ENCODE data around the gene KIRREL1. TPM values are rescaled to one million over a fixed set of nuclear protein-coding genes. Genes with fewer than 3 reads are reported as not detected.
A peak's percentile ranks its signal among the peaks of the same experiment; 100 is the strongest.

Gene KIRREL1
- total RNA-seq, 1 experiment from 2014 or later: 30.5 TPM

- Histone ChIP-seq H3K9me3 (ENCODE audit: control insufficient read depth, low read depth, low read length) (no peaks in the 10 kb centered on the region), H3K79me2 (ENCODE audit: insufficient read depth, low read length) (no peaks in the 10 kb centered on the region), H4K8ac (replicated peaks; ENCODE audit: insufficient read length, low read depth, low read length) (no peak overlapping the region), H4K91ac (ENCODE audit: insufficient read length, low read depth, low read length) (no peak overlapping the region), H3K18ac (ENCODE audit: insufficient read length, low read depth, low read length) (no peak overlapping the region), H3K4me1 (ENCODE audit: insufficient read depth, low read length) (peaks cover 39% of the 10 kb centered on the region), H3K79me1 (ENCODE audit: insufficient read depth, low read depth, low read length, poor library complexity, severe bottlenecking) (no peaks in the 10 kb centered on the region), H2BK20ac (ENCODE audit: low read depth, low read length, poor library complexity, severe bottlenecking) (no peak overlapping the region), H3K27me3 (ENCODE audit: insufficient read depth, low read length) (no peaks in the 10 kb centered on the region), H3K4me2 (ENCODE audit: insufficient read depth, insufficient read length, low read length) (no peak overlapping the region), H2BK5ac (ENCODE audit: insufficient read length, low read length) (no peak overlapping the region), H3K23ac (ENCODE audit: insufficient read length, low read depth, low read length) (no peak overlapping the region), H3K23me2 (ENCODE audit: insufficient read length, low read depth, low read length, poor library complexity, severe bottlenecking) (peaks cover 4% of the 10 kb centered on the region), H2BK120ac (ENCODE audit: low read depth, low read length, poor library complexity, severe bottlenecking) (no peak overlapping the region), H3K14ac (ENCODE audit: insufficient read depth, low read length) (no peak overlapping the region), H3T11ph (ENCODE audit: low read length) (no peak overlapping the region), H4K5ac (ENCODE audit: insufficient read length, low read depth, low read length) (no peak overlapping the region), H3K9ac (ENCODE audit: extremely low read depth, insufficient read length, low read length) (no peak overlapping the region), H3K27ac (ENCODE audit: insufficient read length, low read depth, low read length) (no peak overlapping the region), H4K20me1 (ENCODE audit: control insufficient read depth, insufficient read depth, insufficient read length) (no peaks in the 10 kb centered on the region), H3K4ac (ENCODE audit: low read depth, low read length) (no peak overlapping the region), H2AK5ac (ENCODE audit: insufficient read length, low read length) (no peak overlapping the region), H2AFZ (ENCODE audit: low read length) (no peak overlapping the region), H2BK12ac (ENCODE audit: insufficient read length, low read depth, low read length) (no peak overlapping the region), H2BK15ac (ENCODE audit: low read depth, low read length) (no peak overlapping the region), H3K56ac (ENCODE audit: insufficient read length, low read depth, low read length) (no peak overlapping the region)
- DNase-seq: no peak
- no peak for TF ChIP-seq CTCF (conservative IDR thresholded peaks at IDR 0.05)
- peaks cover 7 to 18% (median 11%) of the 10 kb centered on the region in 3 experiments for H3K36me3 Mint-ChIP-seq (ENCODE audit: insufficient read depth in 1 of 3, low read depth in 3 of 3)
- H3K4me3 Mint-ChIP-seq: no peak overlapping the region
- peaks cover 78 to 79% of the 10 kb centered on the region in 2 experiments for H3K4me1 Mint-ChIP-seq
- H3K27me3 Mint-ChIP-seq (ENCODE audit: low read depth): no peaks in the 10 kb centered on the region; the same call in 1 of the 2 replicates
- H3K9me3 Mint-ChIP-seq: no peaks in the 10 kb centered on the region
- WGBS (ENCODE audit: extremely low coverage, insufficient read length, low lambda C conversion rate): no CpG with 5 or more reads among the region's 3 CpGs
- peak overlapping the region in 1 of 3 experiments; percentile 8; a peak in 3 of 7 replicates for H3K27ac Mint-ChIP-seq
Observed at GRCh38 chr1:158099185-158099584, 105.7 kb downstream of the KIRREL1 start.

Data from H9 (cell line).